ENCODE measurements around the gene CXCL11. TPM values are rescaled to one million over a fixed set of nuclear protein-coding genes. Genes with fewer than 3 reads are reported as not detected.

Gene CXCL11
- total and polyA plus RNA-seq, 5 donors from 2014 or later = not detected

- peaks cover 2% of the 10 kb centered on the region for H3K27me3 ChIP-seq (ENCODE audit: control insufficient read depth, insufficient read depth, low read length)
- H3K4me1 ChIP-seq (ENCODE audit: control insufficient read depth, insufficient read depth, low read length, poor library complexity, severe bottlenecking) = no peaks in the 10 kb centered on the region
- no peak overlapping the region for H3K4me3 ChIP-seq (ENCODE audit: low read depth, low read length)
- Mint-ChIP-seq H3K36me3 (no peaks in the 10 kb centered on the region), H3K4me1 (peaks cover 0 to 1% (median 0%) of the 10 kb centered on the region in 4 donors), H3K27me3 (peaks cover 18% of the 10 kb centered on the region), H3K9me3 (no peaks in the 10 kb centered on the region), H3K27ac (no peak overlapping the region), H3K4me3 (no peak overlapping the region)
- H3K9me3 ChIP-seq (ENCODE audit: control insufficient read depth in 2 of 2, low read length in 2 of 2) = no peaks in the 10 kb centered on the region
- no peak overlapping the region for H3K27ac ChIP-seq (ENCODE audit: insufficient read depth, low read length, poor library complexity, severe bottlenecking)
- ATAC-seq (ENCODE audit: low read depth in 2 of 2) (no peak), DNase-seq (no peak)
- no peaks in the 10 kb centered on the region for H3K36me3 ChIP-seq (ENCODE audit: control insufficient read depth, insufficient read depth, low read length)
Measured at GRCh38 chr4:76036855-76037254, 985 bp upstream of the CXCL11 start.

- no peak overlapping the region for H3K27ac Mint-ChIP-seq
- Histone ChIP-seq H3K36me3 (ENCODE audit: control insufficient read depth, insufficient read depth, low read length) (no peaks in the 10 kb centered on the region), H3K4me3 (ENCODE audit: low read depth, low read length) (no peak overlapping the region), H3K27ac (ENCODE audit: insufficient read depth, low read length, poor library complexity, severe bottlenecking) (no peak overlapping the region), H3K9me3 (ENCODE audit: control insufficient read depth in 2 of 2, low read length in 2 of 2) (no peaks in the 10 kb centered on the region), H3K4me1 (ENCODE audit: control insufficient read depth, insufficient read depth, low read length, poor library complexity, severe bottlenecking) (no peaks in the 10 kb centered on the region), H3K27me3 (ENCODE audit: control insufficient read depth, insufficient read depth, low read length) (peaks cover 6% of the 10 kb centered on the region)
- DNase-seq (no peak), ATAC-seq (ENCODE audit: low read depth in 2 of 2) (no peak)
- H3K9me3 Mint-ChIP-seq = no peaks in the 10 kb centered on the region
- peaks cover 0 to 1% (median 0%) of the 10 kb centered on the region in 4 donors for H3K4me1 Mint-ChIP-seq
- peaks cover 29% of the 10 kb centered on the region for H3K27me3 Mint-ChIP-seq
- no peaks in the 10 kb centered on the region for H3K36me3 Mint-ChIP-seq
- H3K4me3 Mint-ChIP-seq = no peak overlapping the region
Measured at GRCh38 chr4:76035141-76035540, 729 bp downstream of the CXCL11 start.

- Mint-ChIP-seq H3K4me3 (no peak overlapping the region), H3K36me3 (no peaks in the 10 kb centered on the region), H3K4me1 (peaks cover 5 to 9% (median 6%) of the 10 kb centered on the region in 4 donors), H3K27ac (no peak overlapping the region), H3K27me3 (peaks cover 50% of the 10 kb centered on the region), H3K9me3 (no peaks in the 10 kb centered on the region)
- Histone ChIP-seq H3K9me3 (ENCODE audit: control insufficient read depth in 2 of 2, low read length in 2 of 2) (no peaks in the 10 kb centered on the region), H3K4me3 (ENCODE audit: low read depth, low read length) (no peak overlapping the region), H3K4me1 (ENCODE audit: control insufficient read depth, insufficient read depth, low read length, poor library complexity, severe bottlenecking) (no peaks in the 10 kb centered on the region), H3K36me3 (ENCODE audit: control insufficient read depth, insufficient read depth, low read length) (no peaks in the 10 kb centered on the region), H3K27ac (ENCODE audit: insufficient read depth, low read length, poor library complexity, severe bottlenecking) (no peak overlapping the region), H3K27me3 (ENCODE audit: control insufficient read depth, insufficient read depth, low read length) (peaks cover 10% of the 10 kb centered on the region)
- ATAC-seq (ENCODE audit: low read depth in 2 of 2) = no peak
- no peak for DNase-seq
Measured at GRCh38 chr4:76029300-76029699, 6.6 kb downstream of the CXCL11 start.

- ATAC-seq (ENCODE audit: low read depth in 2 of 2) (no peak), DNase-seq (peak in 2 of 3 donors; percentile 4 to 19)
- Mint-ChIP-seq H3K4me1 (peaks cover 5 to 16% (median 11%) of the 10 kb centered on the region in 4 donors), H3K9me3 (no peaks in the 10 kb centered on the region), H3K27ac (peak overlapping the region in 1 of 3 donors; percentile 21), H3K27me3 (peaks cover 45% of the 10 kb centered on the region), H3K4me3 (peak overlapping the region in 2 of 4 donors; percentile 23 to 33), H3K36me3 (no peaks in the 10 kb centered on the region)
- no peaks in the 10 kb centered on the region for H3K9me3 ChIP-seq (ENCODE audit: control insufficient read depth in 2 of 2, low read length in 2 of 2)
- peaks cover 10% of the 10 kb centered on the region for H3K27me3 ChIP-seq (ENCODE audit: control insufficient read depth, insufficient read depth, low read length)
- H3K36me3 ChIP-seq (ENCODE audit: control insufficient read depth, insufficient read depth, low read length) = no peaks in the 10 kb centered on the region
- H3K27ac ChIP-seq (ENCODE audit: insufficient read depth, low read length, poor library complexity, severe bottlenecking) = no peak overlapping the region
- H3K4me3 ChIP-seq (ENCODE audit: low read depth, low read length) = no peak overlapping the region
- no peaks in the 10 kb centered on the region for H3K4me1 ChIP-seq (ENCODE audit: control insufficient read depth, insufficient read depth, low read length, poor library complexity, severe bottlenecking)
Measured at GRCh38 chr4:76028350-76028765, 7.5 kb downstream of the CXCL11 start.

GRCh38 chr4:76024065-76024464 lies 11.8 kb downstream of the CXCL11 start:
- Mint-ChIP-seq H3K27ac (peak overlapping the region in 1 of 3 donors; percentile 42), H3K36me3 (no peaks in the 10 kb centered on the region), H3K9me3 (peaks cover 0 to 2% (median 0%) of the 10 kb centered on the region in 7 donors), H3K4me1 (peaks cover 5 to 16% (median 11%) of the 10 kb centered on the region in 4 donors), H3K27me3 (peaks cover 17% of the 10 kb centered on the region), H3K4me3 (no peak overlapping the region)
- H3K4me3 ChIP-seq (ENCODE audit: low read depth, low read length) = no peak overlapping the region
- ATAC-seq (ENCODE audit: low read depth in 2 of 2) = no peak
- no peak for DNase-seq
- no peaks in the 10 kb centered on the region for H3K9me3 ChIP-seq (ENCODE audit: control insufficient read depth in 2 of 2, low read length in 2 of 2)
- peaks cover 4% of the 10 kb centered on the region for H3K27me3 ChIP-seq (ENCODE audit: control insufficient read depth, insufficient read depth, low read length)
- no peak overlapping the region for H3K27ac ChIP-seq (ENCODE audit: insufficient read depth, low read length, poor library complexity, severe bottlenecking)
- no peaks in the 10 kb centered on the region for H3K4me1 ChIP-seq (ENCODE audit: control insufficient read depth, insufficient read depth, low read length, poor library complexity, severe bottlenecking)
- no peaks in the 10 kb centered on the region for H3K36me3 ChIP-seq (ENCODE audit: control insufficient read depth, insufficient read depth, low read length)

- Mint-ChIP-seq H3K36me3 (no peaks in the 10 kb centered on the region), H3K4me3 (no peak within 1 kb of the TSS), H3K27me3 (peaks cover 11% of the 10 kb centered on the region), H3K9me3 (peaks cover 0 to 2% (median 0%) of the 10 kb centered on the region in 7 donors), H3K27ac (peak within 1 kb of the TSS in 2 of 3 donors; percentile 6 to 42), H3K4me1 (peaks cover 3 to 13% (median 8%) of the 10 kb centered on the region in 4 donors)
- Histone ChIP-seq H3K4me3 (ENCODE audit: low read depth, low read length) (no peak within 1 kb of the TSS), H3K9me3 (ENCODE audit: control insufficient read depth in 2 of 2, low read length in 2 of 2) (no peaks in the 10 kb centered on the region), H3K27me3 (ENCODE audit: control insufficient read depth, insufficient read depth, low read length) (peaks cover 2% of the 10 kb centered on the region), H3K4me1 (ENCODE audit: control insufficient read depth, insufficient read depth, low read length, poor library complexity, severe bottlenecking) (no peaks in the 10 kb centered on the region), H3K27ac (ENCODE audit: insufficient read depth, low read length, poor library complexity, severe bottlenecking) (no peak within 1 kb of the TSS), H3K36me3 (ENCODE audit: control insufficient read depth, insufficient read depth, low read length) (no peaks in the 10 kb centered on the region)
- ATAC-seq (ENCODE audit: low read depth in 2 of 2) (no peak), DNase-seq (no peak)
Measured at GRCh38 chr4:76023389-76023788, 12.5 kb downstream of the CXCL11 start, which contains the start of gene CXCL10. Gene CXCL10, minus strand, starts transcription at chr4:76023497. Its CDS starts 66 bp downstream, at chr4:76023431.

GRCh38 chr4:76022677-76023076 lies 13.2 kb downstream of the CXCL11 start:
- peaks cover 2% of the 10 kb centered on the region for H3K27me3 ChIP-seq (ENCODE audit: control insufficient read depth, insufficient read depth, low read length)
- no peak overlapping the region for H3K4me3 ChIP-seq (ENCODE audit: low read depth, low read length)
- no peaks in the 10 kb centered on the region for H3K4me1 ChIP-seq (ENCODE audit: control insufficient read depth, insufficient read depth, low read length, poor library complexity, severe bottlenecking)
- DNase-seq = no peak
- Mint-ChIP-seq H3K4me3 (no peak overlapping the region), H3K4me1 (peaks cover 0 to 10% (median 6%) of the 10 kb centered on the region in 4 donors), H3K27me3 (peaks cover 8% of the 10 kb centered on the region), H3K27ac (no peak overlapping the region), H3K9me3 (peaks cover 0 to 2% (median 0%) of the 10 kb centered on the region in 7 donors), H3K36me3 (no peaks in the 10 kb centered on the region)
- no peak for ATAC-seq (ENCODE audit: low read depth in 2 of 2)
- no peaks in the 10 kb centered on the region for H3K9me3 ChIP-seq (ENCODE audit: control insufficient read depth in 2 of 2, low read length in 2 of 2)
- H3K27ac ChIP-seq (ENCODE audit: insufficient read depth, low read length, poor library complexity, severe bottlenecking) = no peak overlapping the region
- no peaks in the 10 kb centered on the region for H3K36me3 ChIP-seq (ENCODE audit: control insufficient read depth, insufficient read depth, low read length)

GRCh38 chr4:76022031-76022430 lies 13.8 kb downstream of the CXCL11 start:
- H3K9me3 ChIP-seq (ENCODE audit: control insufficient read depth in 2 of 2, low read length in 2 of 2) = no peaks in the 10 kb centered on the region
- Mint-ChIP-seq H3K4me3 (no peak overlapping the region), H3K9me3 (peaks cover 0 to 2% (median 0%) of the 10 kb centered on the region in 7 donors), H3K27me3 (peaks cover 4% of the 10 kb centered on the region), H3K4me1 (peaks cover 0 to 10% (median 6%) of the 10 kb centered on the region in 4 donors), H3K36me3 (no peaks in the 10 kb centered on the region), H3K27ac (peak overlapping the region in 1 of 3 donors; percentile 6)
- DNase-seq (no peak), ATAC-seq (ENCODE audit: low read depth in 2 of 2) (no peak)
- no peak overlapping the region for H3K4me3 ChIP-seq (ENCODE audit: low read depth, low read length)
- no peak overlapping the region for H3K27ac ChIP-seq (ENCODE audit: insufficient read depth, low read length, poor library complexity, severe bottlenecking)
- H3K36me3 ChIP-seq (ENCODE audit: control insufficient read depth, insufficient read depth, low read length) = no peaks in the 10 kb centered on the region
- peaks cover 2% of the 10 kb centered on the region for H3K27me3 ChIP-seq (ENCODE audit: control insufficient read depth, insufficient read depth, low read length)
- no peaks in the 10 kb centered on the region for H3K4me1 ChIP-seq (ENCODE audit: control insufficient read depth, insufficient read depth, low read length, poor library complexity, severe bottlenecking)
